Measurements from ENCODE around the gene PPA2.

- TF ChIP-seq CTCF (IDR thresholded peaks at IDR 0.05) = no peak
- no peak for TF ChIP-seq POLR2AphosphoS5 (IDR thresholded peaks at IDR 0.05)
- TF ChIP-seq POLR2A (IDR thresholded peaks at IDR 0.05) = no peak
These were observed 112.8 kb downstream of the PPA2 start for GRCh38 chr4:105361053-105361452.

All from prostate gland (tissue), 2 donors.